ENCODE data around the gene LCN12. TPM values are rescaled to one million over a fixed set of nuclear protein-coding genes. Genes with fewer than 3 reads are reported as not detected.

Gene LCN12
- total RNA-seq, 1 donor: not detected

- Histone ChIP-seq H3K27me3 (ENCODE audit: insufficient read depth, low read length) (peaks cover 5% of the 10 kb centered on the region), H3K4me3 (ENCODE audit: low read length) (no peak overlapping the region), H3K4me1 (ENCODE audit: insufficient read depth, low read length) (peaks cover 31% of the 10 kb centered on the region)
Measured at GRCh38 chr9:136978865-136979544, 26.9 kb downstream of the LCN12 start.

GRCh38 chr9:136979769-136980587 lies 27.9 kb downstream of the LCN12 start:
- Histone ChIP-seq H3K4me3 (ENCODE audit: low read length) (no peak overlapping the region), H3K9me3 (ENCODE audit: low read depth, low read length) (no peaks in the 10 kb centered on the region), H3K27me3 (ENCODE audit: insufficient read depth, low read length) (peaks cover 12% of the 10 kb centered on the region), H3K4me1 (ENCODE audit: insufficient read depth, low read length) (peaks cover 22% of the 10 kb centered on the region)

More at GRCh38 chr9:136978865-136979544, 26.9 kb downstream of the LCN12 start:
- no peaks in the 10 kb centered on the region for H3K9me3 ChIP-seq (ENCODE audit: low read depth, low read length)

- no peak overlapping the region for H3K4me3 ChIP-seq (ENCODE audit: low read length)
- peaks cover 14% of the 10 kb centered on the region for H3K27me3 ChIP-seq (ENCODE audit: insufficient read depth, low read length)
- H3K9me3 ChIP-seq (ENCODE audit: low read depth, low read length): no peaks in the 10 kb centered on the region
- peaks cover 13% of the 10 kb centered on the region for H3K4me1 ChIP-seq (ENCODE audit: insufficient read depth, low read length)
Measured at GRCh38 chr9:136980669-136981478, 28.8 kb downstream of the LCN12 start.

- Histone ChIP-seq H3K9me3 (ENCODE audit: low read depth, low read length) (no peaks in the 10 kb centered on the region), H3K4me3 (ENCODE audit: low read length) (no peak overlapping the region), H3K4me1 (ENCODE audit: insufficient read depth, low read length) (peaks cover 9% of the 10 kb centered on the region), H3K27me3 (ENCODE audit: insufficient read depth, low read length) (peaks cover 16% of the 10 kb centered on the region)
Measured at GRCh38 chr9:136981588-136982231, 29.6 kb downstream of the LCN12 start.

GRCh38 chr9:136982232-136983051 lies 30.4 kb downstream of the LCN12 start, which contains the start of gene LCNL1:
LCNL1 (plus strand) TSS chr9:136982993; CDS start chr9:136983587, 594 bp downstream.
- Histone ChIP-seq H3K4me3 (ENCODE audit: low read length) (no peak within 1 kb of the TSS), H3K4me1 (ENCODE audit: insufficient read depth, low read length) (peaks cover 8% of the 10 kb centered on the region), H3K9me3 (ENCODE audit: low read depth, low read length) (no peaks in the 10 kb centered on the region), H3K27me3 (ENCODE audit: insufficient read depth, low read length) (peaks cover 16% of the 10 kb centered on the region)

- peaks cover 16% of the 10 kb centered on the region for H3K27me3 ChIP-seq (ENCODE audit: insufficient read depth, low read length)
- H3K4me1 ChIP-seq (ENCODE audit: insufficient read depth, low read length): peaks cover under 1% of the 10 kb centered on the region
- H3K9me3 ChIP-seq (ENCODE audit: low read depth, low read length): no peaks in the 10 kb centered on the region
- H3K4me3 ChIP-seq (ENCODE audit: low read length): no peak overlapping the region
Measured at GRCh38 chr9:136983167-136983566, 31.1 kb downstream of the LCN12 start.

- Histone ChIP-seq H3K9me3 (ENCODE audit: low read depth, low read length) (no peaks in the 10 kb centered on the region), H3K4me3 (ENCODE audit: low read length) (no peak overlapping the region), H3K4me1 (ENCODE audit: insufficient read depth, low read length) (no peaks in the 10 kb centered on the region), H3K27me3 (ENCODE audit: insufficient read depth, low read length) (peaks cover 16% of the 10 kb centered on the region)
Measured at GRCh38 chr9:136983656-136984314, 31.7 kb downstream of the LCN12 start.

GRCh38 chr9:136984464-136985026 lies 32.5 kb downstream of the LCN12 start:
- Histone ChIP-seq H3K9me3 (ENCODE audit: low read depth, low read length) (no peaks in the 10 kb centered on the region), H3K4me3 (ENCODE audit: low read length) (no peak overlapping the region), H3K4me1 (ENCODE audit: insufficient read depth, low read length) (no peaks in the 10 kb centered on the region), H3K27me3 (ENCODE audit: insufficient read depth, low read length) (peaks cover 16% of the 10 kb centered on the region)

GRCh38 chr9:136985027-136985602 lies 33.0 kb downstream of the LCN12 start:
- H3K4me3 ChIP-seq (ENCODE audit: low read length): no peak overlapping the region
- H3K4me1 ChIP-seq (ENCODE audit: insufficient read depth, low read length): no peaks in the 10 kb centered on the region
- no peaks in the 10 kb centered on the region for H3K9me3 ChIP-seq (ENCODE audit: low read depth, low read length)
- peaks cover 16% of the 10 kb centered on the region for H3K27me3 ChIP-seq (ENCODE audit: insufficient read depth, low read length)

GRCh38 chr9:136985853-136986252 lies 33.8 kb downstream of the LCN12 start:
- Histone ChIP-seq H3K4me1 (ENCODE audit: insufficient read depth, low read length) (no peaks in the 10 kb centered on the region), H3K4me3 (ENCODE audit: low read length) (no peak overlapping the region), H3K27me3 (ENCODE audit: insufficient read depth, low read length) (peaks cover 16% of the 10 kb centered on the region), H3K9me3 (ENCODE audit: low read depth, low read length) (no peaks in the 10 kb centered on the region)

- peaks cover 20% of the 10 kb centered on the region for H3K4me1 ChIP-seq (ENCODE audit: insufficient read depth, low read length)
- H3K9me3 ChIP-seq (ENCODE audit: low read depth, low read length): no peaks in the 10 kb centered on the region
- H3K27me3 ChIP-seq (ENCODE audit: insufficient read depth, low read length): peaks cover 12% of the 10 kb centered on the region
- no peak overlapping the region for H3K4me3 ChIP-seq (ENCODE audit: low read length)
Measured at GRCh38 chr9:136988872-136989271, 36.8 kb downstream of the LCN12 start.

GRCh38 chr9:136990242-136990911 lies 38.3 kb downstream of the LCN12 start:
- no peak overlapping the region for H3K4me3 ChIP-seq (ENCODE audit: low read length)
- no peaks in the 10 kb centered on the region for H3K9me3 ChIP-seq (ENCODE audit: low read depth, low read length)
- peaks cover 27% of the 10 kb centered on the region for H3K4me1 ChIP-seq (ENCODE audit: insufficient read depth, low read length)
- H3K27me3 ChIP-seq (ENCODE audit: insufficient read depth, low read length): peaks cover 3% of the 10 kb centered on the region
